Measurements from ENCODE around the gene IFI30. TPM values are rescaled to one million over a fixed set of nuclear protein-coding genes. Genes with fewer than 3 reads are reported as not detected.
A peak's percentile ranks its signal among the peaks of the same experiment; 100 is the strongest.

Gene IFI30
- total RNA-seq, 2 donors from 2014 or later = 8.1 to 43.2 TPM

DNA sequence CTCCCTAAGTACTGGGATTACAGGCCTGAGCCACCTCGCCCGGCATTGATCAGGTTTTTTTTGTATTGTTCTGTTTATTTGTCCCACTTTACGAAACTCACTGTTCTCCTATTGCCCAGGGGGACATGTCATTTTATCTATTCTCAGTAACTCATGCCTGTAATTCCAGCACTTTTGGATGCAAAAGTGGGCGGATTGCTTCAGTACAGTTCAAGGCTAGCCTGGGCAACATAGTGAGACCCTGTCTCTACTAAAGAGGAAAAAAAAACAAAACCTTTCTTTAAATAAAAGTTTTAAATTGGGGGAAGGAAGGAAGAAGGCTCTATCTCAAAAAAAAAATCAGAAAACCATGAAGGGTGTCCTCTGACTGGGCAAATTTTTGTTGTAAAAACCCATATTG lies 16.7 kb downstream of the IFI30 start:
- H3K4me3 ChIP-seq = no peak overlapping the region
- DNase-seq (ENCODE audit: low spot score) = no peak
- no peaks in the 10 kb centered on the region for H3K9me3 ChIP-seq
- H3K27ac ChIP-seq = no peak overlapping the region
- peaks cover 0 to 22% of the 10 kb centered on the region in 2 donors for H3K4me1 ChIP-seq
- TF ChIP-seq, protein P1, sequence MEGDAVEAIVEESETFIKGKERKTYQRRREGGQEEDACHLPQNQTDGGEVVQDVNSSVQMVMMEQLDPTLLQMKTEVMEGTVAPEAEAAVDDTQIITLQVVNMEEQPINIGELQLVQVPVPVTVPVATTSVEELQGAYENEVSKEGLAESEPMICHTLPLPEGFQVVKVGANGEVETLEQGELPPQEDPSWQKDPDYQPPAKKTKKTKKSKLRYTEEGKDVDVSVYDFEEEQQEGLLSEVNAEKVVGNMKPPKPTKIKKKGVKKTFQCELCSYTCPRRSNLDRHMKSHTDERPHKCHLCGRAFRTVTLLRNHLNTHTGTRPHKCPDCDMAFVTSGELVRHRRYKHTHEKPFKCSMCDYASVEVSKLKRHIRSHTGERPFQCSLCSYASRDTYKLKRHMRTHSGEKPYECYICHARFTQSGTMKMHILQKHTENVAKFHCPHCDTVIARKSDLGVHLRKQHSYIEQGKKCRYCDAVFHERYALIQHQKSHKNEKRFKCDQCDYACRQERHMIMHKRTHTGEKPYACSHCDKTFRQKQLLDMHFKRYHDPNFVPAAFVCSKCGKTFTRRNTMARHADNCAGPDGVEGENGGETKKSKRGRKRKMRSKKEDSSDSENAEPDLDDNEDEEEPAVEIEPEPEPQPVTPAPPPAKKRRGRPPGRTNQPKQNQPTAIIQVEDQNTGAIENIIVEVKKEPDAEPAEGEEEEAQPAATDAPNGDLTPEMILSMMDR (IDR thresholded peaks at IDR 0.05) = no peak
- H3K27me3 ChIP-seq = no peaks in the 10 kb centered on the region
- peaks cover 4% of the 10 kb centered on the region for H3K36me3 ChIP-seq

DNA sequence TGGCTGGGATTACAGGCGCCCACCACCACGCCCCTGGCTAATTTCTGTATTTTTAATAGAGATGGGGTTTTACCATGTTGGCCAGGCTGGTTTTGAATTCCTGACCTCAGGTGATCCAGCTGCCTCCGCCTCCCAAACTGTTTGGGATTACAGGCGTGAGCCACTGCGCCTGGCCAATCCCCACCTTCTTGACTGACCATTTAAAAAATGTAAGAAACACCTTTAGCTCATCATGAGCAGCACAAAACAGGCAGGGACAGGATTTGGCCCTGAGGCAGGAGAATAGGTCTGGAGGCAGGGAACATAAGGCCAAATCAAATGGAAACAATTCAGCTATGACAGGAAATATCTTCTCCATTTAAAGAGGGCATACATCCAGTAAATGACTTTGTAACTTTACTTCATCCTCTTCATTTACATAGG lies 18.0 kb downstream of the IFI30 start:
- TF ChIP-seq, protein P1 (IDR thresholded peaks at IDR 0.05) = no peak
- peak overlapping the region; percentile 93 to 98 for H3K27ac ChIP-seq
- peak overlapping the region; percentile 44 to 59 for H3K4me3 ChIP-seq
- no peak for DNase-seq (ENCODE audit: low spot score)
- peaks cover 0 to 22% of the 10 kb centered on the region in 2 donors for H3K4me1 ChIP-seq
- H3K36me3 ChIP-seq = peaks cover 16% of the 10 kb centered on the region
- H3K9me3 ChIP-seq = no peaks in the 10 kb centered on the region
- H3K27me3 ChIP-seq = no peaks in the 10 kb centered on the region

GRCh38 chr19:18192673-18193387 lies 19.2 kb downstream of the IFI30 start, which contains the start of gene MPV17L2:
MPV17L2 (plus strand) TSS chr19:18193218; CDS start chr19:18193282, 64 bp downstream.
- TF ChIP-seq, protein P1 (IDR thresholded peaks at IDR 0.05) = no peak
- H3K4me1 ChIP-seq = peaks cover 0 to 22% of the 10 kb centered on the region in 2 donors
- no peaks in the 10 kb centered on the region for H3K27me3 ChIP-seq
- H3K9me3 ChIP-seq = no peaks in the 10 kb centered on the region
- H3K27ac ChIP-seq = peak within 1 kb of the TSS; percentile 93 to 98
- H3K4me3 ChIP-seq = peak within 1 kb of the TSS; percentile 56 to 96
- DNase-seq (ENCODE audit: low spot score) = peak; percentile 100
- H3K36me3 ChIP-seq = peaks cover 17% of the 10 kb centered on the region

- TF ChIP-seq, protein P1 (IDR thresholded peaks at IDR 0.05) = no peak
- Histone ChIP-seq H3K27ac (peak overlapping the region; percentile 79 to 84), H3K4me1 (peaks cover 0 to 22% of the 10 kb centered on the region in 2 donors), H3K4me3 (peak overlapping the region; percentile 56 to 96), H3K9me3 (no peaks in the 10 kb centered on the region), H3K27me3 (no peaks in the 10 kb centered on the region), H3K36me3 (peaks cover 25% of the 10 kb centered on the region)
- no peak for DNase-seq (ENCODE audit: low spot score)
Observed at GRCh38 chr19:18193388-18194180, 20.0 kb downstream of the IFI30 start.

DNA sequence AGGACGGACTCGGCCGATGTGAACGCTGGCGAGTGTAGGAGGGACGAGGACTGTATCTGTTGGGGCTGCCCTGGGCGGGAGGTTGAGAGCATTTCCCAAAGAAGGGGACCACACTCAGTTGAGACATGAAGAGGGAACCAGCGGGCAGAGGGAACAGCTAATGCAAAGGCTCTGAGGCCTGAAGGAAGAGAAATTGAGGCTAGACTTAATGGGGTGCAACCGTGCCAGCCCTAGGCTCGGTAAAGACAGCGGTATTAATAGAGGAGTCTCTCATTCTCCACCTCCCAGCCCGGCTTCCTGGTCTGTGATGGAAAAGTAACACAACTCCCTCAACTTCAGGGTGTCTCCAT lies 20.5 kb downstream of the IFI30 start:
- Histone ChIP-seq H3K36me3 (peaks cover 29% of the 10 kb centered on the region), H3K27ac (peak overlapping the region in 1 of 2 donors; percentile 42), H3K4me3 (peak overlapping the region; percentile 56 to 96), H3K27me3 (no peaks in the 10 kb centered on the region), H3K9me3 (no peaks in the 10 kb centered on the region), H3K4me1 (peaks cover 0 to 22% of the 10 kb centered on the region in 2 donors)
- no peak for DNase-seq (ENCODE audit: low spot score)
- TF ChIP-seq, protein P1 (IDR thresholded peaks at IDR 0.05) = no peak

All from right atrium auricular region (tissue), 2 donors.